Measurements from ENCODE around the gene GRIP2.

GRCh38 chr3:14455571-14456317 lies 84.4 kb downstream of the GRIP2 start:
- TF ChIP-seq POLR2A (IDR thresholded peaks at IDR 0.05) (no peak), CTCF (IDR thresholded peaks at IDR 0.05) (no peak)
